ENCODE measurements around the gene WNT7B.

The WNT7B gene

DNA sequence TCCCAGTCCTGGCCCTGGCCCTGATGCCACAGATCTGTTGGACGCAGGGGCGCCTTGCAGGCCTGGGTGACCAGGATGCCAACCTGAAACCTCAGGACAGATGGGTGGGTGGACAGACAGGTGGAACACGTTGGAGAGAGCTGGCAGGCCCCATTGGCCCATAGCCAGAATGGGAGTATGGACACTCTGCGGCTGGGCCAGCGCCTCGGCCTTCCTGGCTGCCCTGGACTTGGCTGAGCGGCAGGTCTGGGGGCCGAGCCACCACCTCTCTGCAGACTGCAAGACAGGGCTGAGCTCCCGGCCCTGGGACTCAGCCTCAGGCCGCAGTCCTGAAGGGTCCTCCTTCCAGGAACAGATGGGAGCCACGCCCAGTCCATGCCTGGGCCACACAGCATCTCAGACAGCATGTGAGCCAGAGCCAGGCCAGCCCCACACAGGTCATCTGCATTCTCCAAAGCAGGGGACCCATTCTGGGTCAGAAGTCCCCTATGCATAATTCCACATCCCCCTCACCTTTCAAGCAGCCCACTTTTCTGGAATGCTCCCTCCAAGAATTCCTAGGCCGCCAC lies 14.1 kb downstream of the WNT7B start:
- ATAC-seq = no peak
- no peak for TF ChIP-seq CSDC2 (CRISPR knock-in tag; IDR thresholded peaks at IDR 0.05)
- no peak for TF ChIP-seq ZFP30 (CRISPR knock-in tag; IDR thresholded peaks at IDR 0.05)
- TF ChIP-seq, protein P1, sequence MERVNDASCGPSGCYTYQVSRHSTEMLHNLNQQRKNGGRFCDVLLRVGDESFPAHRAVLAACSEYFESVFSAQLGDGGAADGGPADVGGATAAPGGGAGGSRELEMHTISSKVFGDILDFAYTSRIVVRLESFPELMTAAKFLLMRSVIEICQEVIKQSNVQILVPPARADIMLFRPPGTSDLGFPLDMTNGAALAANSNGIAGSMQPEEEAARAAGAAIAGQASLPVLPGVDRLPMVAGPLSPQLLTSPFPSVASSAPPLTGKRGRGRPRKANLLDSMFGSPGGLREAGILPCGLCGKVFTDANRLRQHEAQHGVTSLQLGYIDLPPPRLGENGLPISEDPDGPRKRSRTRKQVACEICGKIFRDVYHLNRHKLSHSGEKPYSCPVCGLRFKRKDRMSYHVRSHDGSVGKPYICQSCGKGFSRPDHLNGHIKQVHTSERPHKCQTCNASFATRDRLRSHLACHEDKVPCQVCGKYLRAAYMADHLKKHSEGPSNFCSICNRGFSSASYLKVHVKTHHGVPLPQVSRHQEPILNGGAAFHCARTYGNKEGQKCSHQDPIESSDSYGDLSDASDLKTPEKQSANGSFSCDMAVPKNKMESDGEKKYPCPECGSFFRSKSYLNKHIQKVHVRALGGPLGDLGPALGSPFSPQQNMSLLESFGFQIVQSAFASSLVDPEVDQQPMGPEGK (CRISPR knock-in tag; IDR thresholded peaks at IDR 0.05; ENCODE audit: borderline replicate concordance) = no peak
- TF ChIP-seq BACH2 (CRISPR knock-in tag; IDR thresholded peaks at IDR 0.05; ENCODE audit: borderline replicate concordance) = no peak
- no peak for TF ChIP-seq RARB (CRISPR knock-in tag; IDR thresholded peaks at IDR 0.05)
- TF ChIP-seq, protein P2, sequence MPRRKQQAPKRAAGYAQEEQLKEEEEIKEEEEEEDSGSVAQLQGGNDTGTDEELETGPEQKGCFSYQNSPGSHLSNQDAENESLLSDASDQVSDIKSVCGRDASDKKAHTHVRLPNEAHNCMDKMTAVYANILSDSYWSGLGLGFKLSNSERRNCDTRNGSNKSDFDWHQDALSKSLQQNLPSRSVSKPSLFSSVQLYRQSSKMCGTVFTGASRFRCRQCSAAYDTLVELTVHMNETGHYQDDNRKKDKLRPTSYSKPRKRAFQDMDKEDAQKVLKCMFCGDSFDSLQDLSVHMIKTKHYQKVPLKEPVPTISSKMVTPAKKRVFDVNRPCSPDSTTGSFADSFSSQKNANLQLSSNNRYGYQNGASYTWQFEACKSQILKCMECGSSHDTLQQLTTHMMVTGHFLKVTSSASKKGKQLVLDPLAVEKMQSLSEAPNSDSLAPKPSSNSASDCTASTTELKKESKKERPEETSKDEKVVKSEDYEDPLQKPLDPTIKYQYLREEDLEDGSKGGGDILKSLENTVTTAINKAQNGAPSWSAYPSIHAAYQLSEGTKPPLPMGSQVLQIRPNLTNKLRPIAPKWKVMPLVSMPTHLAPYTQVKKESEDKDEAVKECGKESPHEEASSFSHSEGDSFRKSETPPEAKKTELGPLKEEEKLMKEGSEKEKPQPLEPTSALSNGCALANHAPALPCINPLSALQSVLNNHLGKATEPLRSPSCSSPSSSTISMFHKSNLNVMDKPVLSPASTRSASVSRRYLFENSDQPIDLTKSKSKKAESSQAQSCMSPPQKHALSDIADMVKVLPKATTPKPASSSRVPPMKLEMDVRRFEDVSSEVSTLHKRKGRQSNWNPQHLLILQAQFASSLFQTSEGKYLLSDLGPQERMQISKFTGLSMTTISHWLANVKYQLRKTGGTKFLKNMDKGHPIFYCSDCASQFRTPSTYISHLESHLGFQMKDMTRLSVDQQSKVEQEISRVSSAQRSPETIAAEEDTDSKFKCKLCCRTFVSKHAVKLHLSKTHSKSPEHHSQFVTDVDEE (CRISPR knock-in tag; IDR thresholded peaks at IDR 0.05) = no peak
- TF ChIP-seq ISL1 (CRISPR knock-in tag; IDR thresholded peaks at IDR 0.05) = no peak
- no peak for TF ChIP-seq SNAI2 (CRISPR knock-in tag; IDR thresholded peaks at IDR 0.05)
- no peak for TF ChIP-seq PPARA (CRISPR knock-in tag; IDR thresholded peaks at IDR 0.05; ENCODE audit: borderline replicate concordance)
- TF ChIP-seq, protein P3, sequence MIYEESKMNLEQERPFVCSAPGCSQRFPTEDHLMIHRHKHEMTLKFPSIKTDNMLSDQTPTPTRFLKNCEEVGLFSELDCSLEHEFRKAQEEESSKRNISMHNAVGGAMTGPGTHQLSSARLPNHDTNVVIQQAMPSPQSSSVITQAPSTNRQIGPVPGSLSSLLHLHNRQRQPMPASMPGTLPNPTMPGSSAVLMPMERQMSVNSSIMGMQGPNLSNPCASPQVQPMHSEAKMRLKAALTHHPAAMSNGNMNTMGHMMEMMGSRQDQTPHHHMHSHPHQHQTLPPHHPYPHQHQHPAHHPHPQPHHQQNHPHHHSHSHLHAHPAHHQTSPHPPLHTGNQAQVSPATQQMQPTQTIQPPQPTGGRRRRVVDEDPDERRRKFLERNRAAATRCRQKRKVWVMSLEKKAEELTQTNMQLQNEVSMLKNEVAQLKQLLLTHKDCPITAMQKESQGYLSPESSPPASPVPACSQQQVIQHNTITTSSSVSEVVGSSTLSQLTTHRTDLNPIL (CRISPR knock-in tag; IDR thresholded peaks at IDR 0.05; ENCODE audit: low read depth) = no peak
- TF ChIP-seq ZNF565 (CRISPR knock-in tag; conservative IDR thresholded peaks at IDR 0.05; ENCODE audit: low read depth) = no peak
- TF ChIP-seq ZNF8 (CRISPR knock-in tag; IDR thresholded peaks at IDR 0.05) = no peak
- no peak for TF ChIP-seq GLIS3 (CRISPR knock-in tag; IDR thresholded peaks at IDR 0.05)
- no peak for TF ChIP-seq ESRRG (CRISPR knock-in tag; IDR thresholded peaks at IDR 0.05)

DNA sequence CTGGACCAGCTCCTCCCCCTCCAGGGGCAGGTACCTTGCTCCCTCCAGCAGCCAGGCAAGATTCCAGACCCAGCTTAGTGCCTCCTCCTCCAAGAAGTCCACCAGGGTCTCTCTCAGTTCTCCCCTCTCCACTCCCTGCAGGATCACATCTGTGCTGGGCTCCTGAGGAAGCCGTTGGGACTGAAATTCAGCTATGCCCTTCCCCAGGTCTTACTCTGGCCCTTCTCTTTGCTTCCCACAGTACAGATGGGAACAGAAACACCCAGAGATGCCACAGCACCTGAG lies 14.6 kb downstream of the WNT7B start:
- TF ChIP-seq, protein P4, sequence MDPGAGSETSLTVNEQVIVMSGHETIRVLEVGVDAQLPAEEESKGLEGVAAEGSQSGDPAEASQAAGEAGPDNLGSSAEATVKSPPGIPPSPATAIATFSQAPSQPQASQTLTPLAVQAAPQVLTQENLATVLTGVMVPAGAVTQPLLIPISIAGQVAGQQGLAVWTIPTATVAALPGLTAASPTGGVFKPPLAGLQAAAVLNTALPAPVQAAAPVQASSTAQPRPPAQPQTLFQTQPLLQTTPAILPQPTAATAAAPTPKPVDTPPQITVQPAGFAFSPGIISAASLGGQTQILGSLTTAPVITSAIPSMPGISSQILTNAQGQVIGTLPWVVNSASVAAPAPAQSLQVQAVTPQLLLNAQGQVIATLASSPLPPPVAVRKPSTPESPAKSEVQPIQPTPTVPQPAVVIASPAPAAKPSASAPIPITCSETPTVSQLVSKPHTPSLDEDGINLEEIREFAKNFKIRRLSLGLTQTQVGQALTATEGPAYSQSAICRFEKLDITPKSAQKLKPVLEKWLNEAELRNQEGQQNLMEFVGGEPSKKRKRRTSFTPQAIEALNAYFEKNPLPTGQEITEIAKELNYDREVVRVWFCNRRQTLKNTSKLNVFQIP (CRISPR knock-in tag; IDR thresholded peaks at IDR 0.05; ENCODE audit: borderline replicate concordance, low read depth) = no peak
- TF ChIP-seq, protein P2 (CRISPR knock-in tag; IDR thresholded peaks at IDR 0.05) = no peak
- no peak for TF ChIP-seq ESRRG (CRISPR knock-in tag; IDR thresholded peaks at IDR 0.05)
- TF ChIP-seq PPARA (CRISPR knock-in tag; IDR thresholded peaks at IDR 0.05; ENCODE audit: borderline replicate concordance) = no peak
- ATAC-seq = no peak

DNA sequence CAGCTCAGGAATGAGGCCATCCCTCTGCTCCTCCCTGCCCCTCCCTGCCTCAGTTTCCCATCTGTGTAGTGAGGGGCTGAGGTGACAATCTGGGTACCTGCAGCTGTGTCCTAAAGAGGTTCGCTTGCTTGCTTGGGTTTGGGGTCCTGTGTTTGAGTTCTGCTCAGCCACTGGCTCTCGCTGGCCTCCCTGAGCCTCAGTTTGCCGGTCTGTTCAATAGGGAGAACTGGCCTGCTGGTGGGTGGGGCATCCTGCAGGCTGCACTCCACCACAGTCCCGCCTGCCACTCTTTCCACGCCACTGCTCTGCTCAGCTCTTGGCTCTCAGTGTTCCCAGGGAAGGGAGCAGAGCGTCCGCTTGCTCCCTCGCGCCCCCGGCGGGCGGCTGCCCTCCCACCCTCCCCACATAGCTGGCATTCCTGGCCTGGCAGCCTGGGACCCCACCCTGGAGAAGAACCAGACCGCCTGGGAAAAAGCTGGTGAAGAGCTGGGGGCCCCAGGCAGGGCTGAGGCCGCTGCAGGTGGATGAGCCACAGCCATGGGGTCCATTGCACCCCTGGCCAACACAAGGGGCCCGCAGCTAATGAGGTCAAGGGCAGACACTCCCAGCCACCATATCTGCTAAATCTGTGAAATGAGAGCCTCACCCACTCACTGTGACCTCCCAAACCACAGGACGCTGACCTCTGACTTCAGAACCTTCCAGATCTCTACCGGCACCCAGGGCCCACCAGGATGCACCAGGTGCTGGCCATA lies 15.1 kb downstream of the WNT7B start:
- ATAC-seq = no peak
- TF ChIP-seq OSR1 (CRISPR knock-in tag; IDR thresholded peaks at IDR 0.05) (no peak), TOX (CRISPR knock-in tag; IDR thresholded peaks at IDR 0.05; ENCODE audit: borderline replicate concordance) (no peak), ZC3H10 (CRISPR knock-in tag; IDR thresholded peaks at IDR 0.05) (no peak), ESRRG (CRISPR knock-in tag; IDR thresholded peaks at IDR 0.05) (no peak), TCF4 (CRISPR knock-in tag; IDR thresholded peaks at IDR 0.05; ENCODE audit: borderline replicate concordance) (no peak), ISL1 (CRISPR knock-in tag; IDR thresholded peaks at IDR 0.05) (no peak), SNAI2 (CRISPR knock-in tag; IDR thresholded peaks at IDR 0.05) (no peak), ARNTL (CRISPR knock-in tag; IDR thresholded peaks at IDR 0.05; ENCODE audit: borderline replicate concordance, low read depth) (no peak), GLIS3 (CRISPR knock-in tag; IDR thresholded peaks at IDR 0.05) (no peak)
- TF ChIP-seq, protein P1 (CRISPR knock-in tag; IDR thresholded peaks at IDR 0.05; ENCODE audit: borderline replicate concordance) = no peak
- TF ChIP-seq, protein P4 (CRISPR knock-in tag; IDR thresholded peaks at IDR 0.05; ENCODE audit: borderline replicate concordance, low read depth) = no peak
